SK-N-MC (cell line): ENCODE data around the gene CBFA2T2.

Experiments used
- EZH2 ChIP-seq: fragments of 200-600 bp; sonication (generic); IDR thresholded peaks from one replicate; pipeline ENCODE4 v1.6.1; 2017; ENCODE audit warnings: antibody characterized with exemption
- POLR2AphosphoS5 ChIP-seq: IDR thresholded peaks from 2 replicates; pipeline ENCODE4 v1.6.1; 2012; ENCODE audit warnings: mild to moderate bottlenecking, low read depth, low read length, borderline replicate concordance

GRCh38 chr20:33499355-33499754 lies 9.5 kb downstream of the CBFA2T2 start:
- TF ChIP-seq POLR2AphosphoS5 (no peak), EZH2 (no peak)
